Activated T-helper 9 cell treated with anti-CD3 and anti-CD28 coated beads, Interleukin-2, amount 50 U/mL, for 16 hours (primary cell): Measurements from ENCODE around the gene EPHB4.
A peak's percentile ranks its signal among the peaks of the same experiment; 100 is the strongest.
"Not testable (repeated sequence)": the region's sequence is repeated elsewhere in the genome, so short reads cannot be mapped to it uniquely, and the experiment has no call there.

Source experiments
- DNase-seq: peaks from one replicate; pipeline ENCODE4 v3.0.0-alpha.2; 2020; ENCODE audit warnings: low read depth

The EPHB4 gene

DNA sequence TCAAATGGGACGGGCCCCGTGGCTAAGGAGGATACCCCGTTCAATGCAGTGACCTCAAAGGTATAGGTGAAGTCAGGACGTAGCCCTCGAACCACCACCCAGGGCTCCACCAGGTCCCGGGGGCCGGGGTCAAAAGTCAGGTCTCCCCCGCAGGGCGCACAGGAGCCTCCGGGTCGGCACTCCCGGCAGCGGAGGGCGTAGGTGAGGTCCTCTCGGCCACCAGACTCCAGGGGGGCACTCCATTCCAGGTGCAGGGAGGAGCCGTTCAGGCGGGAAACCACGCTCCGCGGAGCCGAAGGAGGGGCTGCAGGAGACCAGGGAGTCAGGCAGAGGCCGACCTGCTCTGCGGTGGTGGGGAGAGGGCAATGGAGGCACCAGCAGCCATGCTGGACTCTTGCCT is 7.7 kb downstream of the EPHB4 start:
- no peak for DNase-seq

DNA sequence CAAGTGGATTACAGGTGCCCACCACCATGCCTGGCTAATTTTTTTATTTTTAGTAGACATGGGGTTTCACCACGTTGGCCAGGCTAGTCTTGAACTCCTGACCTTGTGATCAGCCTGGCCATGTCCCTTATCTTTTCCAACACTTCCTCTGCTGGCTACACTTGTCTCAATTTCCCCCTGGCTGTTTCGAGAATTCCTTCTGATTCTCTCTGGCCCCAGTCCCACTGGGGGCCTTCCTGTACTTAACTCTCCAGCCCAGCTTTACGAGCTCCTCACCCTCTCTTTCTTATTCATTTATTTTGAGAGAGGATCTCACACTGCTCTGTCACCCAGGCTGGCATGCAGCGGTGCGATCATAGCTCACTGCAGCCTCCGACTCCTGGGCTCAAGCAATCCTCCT is 8.5 kb downstream of the EPHB4 start:
- no peak for DNase-seq

DNA sequence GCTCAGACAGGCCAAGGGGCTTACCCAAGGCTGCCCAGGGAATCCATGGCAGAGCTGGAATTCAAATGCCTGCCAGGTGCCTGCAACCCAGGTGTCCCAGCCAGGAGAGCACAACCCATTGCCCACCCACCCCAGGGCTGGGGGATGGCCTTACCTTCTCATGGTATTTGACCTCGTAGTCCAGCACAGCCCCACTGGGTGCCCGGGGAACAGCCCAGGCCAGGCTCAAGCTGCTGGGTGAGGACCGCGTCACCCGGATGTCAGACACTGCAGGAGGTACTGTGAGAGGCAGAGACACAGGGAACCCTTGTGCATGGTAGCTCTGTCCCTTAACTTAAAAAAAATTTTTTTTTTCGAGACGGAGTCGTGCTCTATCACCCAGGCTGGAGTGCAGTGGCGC is 9.0 kb downstream of the EPHB4 start:
- DNase-seq = no peak

DNA sequence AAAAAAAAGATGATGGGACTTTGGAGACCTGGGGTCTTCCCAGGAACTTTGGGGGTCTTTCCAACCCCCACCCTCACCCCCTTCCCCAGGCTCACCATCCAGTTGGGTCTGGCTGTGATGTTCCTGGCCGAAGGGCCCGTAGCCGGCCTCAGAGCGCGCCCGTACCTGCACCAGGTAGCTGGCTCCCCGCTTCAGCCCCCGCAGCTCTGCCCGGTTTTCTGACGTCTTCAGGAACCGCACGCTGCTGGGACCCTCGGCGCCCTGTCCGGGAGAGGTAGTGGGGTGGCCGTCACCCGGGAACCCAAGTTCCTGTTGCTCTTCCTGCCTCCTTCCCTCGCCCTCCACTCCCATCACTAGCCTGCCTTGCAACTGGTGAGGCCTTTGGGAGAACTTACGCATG is 10.2 kb downstream of the EPHB4 start:
- no peak for DNase-seq

DNA sequence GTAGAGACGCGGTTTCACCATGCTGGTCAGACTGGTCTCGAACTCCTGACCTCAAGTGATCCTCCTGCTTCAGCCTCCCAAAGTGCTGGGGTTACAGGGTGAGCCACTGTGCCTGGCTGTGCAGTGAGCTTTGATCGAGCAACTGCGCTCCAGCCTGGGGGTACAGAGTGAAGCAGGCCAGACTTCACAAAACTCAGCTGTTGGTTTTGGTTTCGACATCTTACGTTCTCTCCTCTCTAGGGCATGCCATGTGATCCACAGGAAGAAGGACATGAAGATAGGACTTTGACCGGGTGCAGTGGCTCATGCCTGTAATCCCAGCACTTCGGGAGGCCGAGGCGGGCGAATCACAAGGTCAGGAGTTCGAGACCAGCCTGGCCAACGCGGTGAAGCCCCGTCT is 10.8 kb downstream of the EPHB4 start:
- DNase-seq = not testable (repeated sequence)

DNA sequence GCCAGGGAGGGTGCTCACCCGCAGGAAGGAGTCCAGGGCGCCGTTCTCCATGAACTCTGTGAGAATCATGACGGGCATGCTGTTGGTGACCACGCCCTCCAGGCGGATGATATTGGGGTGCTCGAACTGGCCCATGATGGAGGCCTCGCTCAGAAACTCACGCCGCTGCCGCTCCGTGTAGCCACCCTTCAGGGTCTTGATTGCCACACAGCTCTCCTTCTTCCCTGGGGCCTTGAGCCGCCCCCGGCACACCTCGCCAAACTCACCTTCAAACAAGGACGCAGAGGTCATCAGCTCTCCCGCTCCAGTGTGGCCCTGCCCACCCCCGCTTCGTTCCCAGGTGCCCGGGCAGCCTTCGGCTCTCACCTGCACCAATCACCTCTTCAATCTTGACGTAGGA is 14.6 kb downstream of the EPHB4 start:
- no peak for DNase-seq

DNA sequence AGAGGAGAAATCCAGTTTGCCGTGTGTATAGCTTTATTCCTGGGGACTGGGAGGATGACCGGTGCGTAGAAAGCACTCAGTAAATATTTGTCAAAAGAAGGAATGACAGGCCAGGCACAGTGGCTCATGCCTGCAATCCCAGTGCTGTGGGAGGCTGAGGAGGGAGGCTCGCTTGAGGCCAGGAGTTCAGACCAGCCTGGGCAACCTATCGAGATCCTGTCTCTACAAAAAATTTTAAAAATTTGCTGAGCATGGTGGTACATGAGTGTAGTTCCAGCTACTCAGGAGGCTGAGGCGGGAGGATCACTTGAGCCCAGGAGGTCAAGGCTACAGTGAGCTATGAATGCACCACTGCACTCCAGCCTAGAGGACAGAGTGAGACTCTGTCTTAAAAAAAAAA is 15.8 kb downstream of the EPHB4 start:
- no peak for DNase-seq

DNA sequence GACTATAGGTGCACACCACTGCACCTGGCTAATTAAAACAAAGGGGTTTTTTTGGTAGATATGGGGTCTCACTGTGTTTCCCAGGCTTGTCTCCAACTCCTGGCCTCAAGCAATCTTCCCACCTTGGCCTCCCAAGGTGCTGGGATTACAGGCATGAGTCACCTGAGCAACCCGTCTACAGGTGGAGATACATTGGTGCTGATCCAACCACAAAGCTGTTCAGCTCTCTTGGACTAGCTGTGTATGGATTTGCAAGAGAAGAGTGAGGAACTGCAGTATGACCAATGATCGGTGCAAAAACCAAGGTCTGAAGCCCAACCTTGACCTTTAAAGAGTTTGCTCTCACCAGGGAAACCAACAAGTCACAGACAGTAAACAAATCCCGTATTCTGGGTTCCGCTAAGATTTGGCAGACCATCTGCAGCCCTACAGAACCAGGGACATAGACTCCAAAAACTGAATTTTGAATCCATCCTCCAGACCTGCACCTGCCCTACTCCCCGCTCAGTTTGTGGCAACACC is 18.9 kb downstream of the EPHB4 start:
- DNase-seq = no peak

DNA sequence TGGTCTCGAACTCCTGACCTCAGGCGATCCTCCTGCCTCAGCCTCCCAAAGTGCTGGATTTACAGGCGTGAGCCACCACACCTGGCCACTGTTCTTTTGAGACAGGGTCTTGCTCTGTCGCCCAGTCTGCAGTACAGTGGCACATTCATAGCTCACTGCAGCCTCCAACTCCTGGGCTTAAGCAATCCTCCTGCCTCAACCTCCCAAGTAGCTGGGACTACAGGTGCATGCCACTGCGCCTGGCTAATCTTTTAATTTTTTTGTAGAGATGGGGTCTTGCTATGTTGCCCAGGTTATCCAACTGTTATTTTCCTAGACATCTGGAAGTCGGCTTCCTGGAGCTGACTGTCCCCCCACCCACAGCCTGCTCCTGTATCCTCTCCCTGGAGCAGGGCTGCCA is 20.4 kb downstream of the EPHB4 start:
- DNase-seq = not testable (repeated sequence)

DNA sequence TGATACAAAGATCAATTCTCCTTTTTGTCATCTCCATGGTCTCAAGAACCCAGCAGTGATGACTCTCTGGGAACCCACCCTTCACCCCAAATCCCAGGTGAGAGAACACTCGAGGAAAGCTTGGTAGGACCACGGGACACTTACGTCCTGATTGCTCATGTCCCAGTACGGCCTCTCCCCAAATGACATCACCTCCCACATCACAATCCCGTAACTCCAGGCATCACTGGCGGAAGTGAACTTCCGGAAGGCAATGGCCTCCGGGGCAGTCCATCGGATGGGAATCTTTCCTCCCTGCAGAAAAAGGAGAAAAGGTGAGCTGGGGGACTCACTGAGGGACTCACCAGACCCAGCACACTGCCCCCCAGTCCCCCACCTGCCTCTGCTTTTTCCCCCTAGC is 21.0 kb downstream of the EPHB4 start:
- DNase-seq = no peak

DNA sequence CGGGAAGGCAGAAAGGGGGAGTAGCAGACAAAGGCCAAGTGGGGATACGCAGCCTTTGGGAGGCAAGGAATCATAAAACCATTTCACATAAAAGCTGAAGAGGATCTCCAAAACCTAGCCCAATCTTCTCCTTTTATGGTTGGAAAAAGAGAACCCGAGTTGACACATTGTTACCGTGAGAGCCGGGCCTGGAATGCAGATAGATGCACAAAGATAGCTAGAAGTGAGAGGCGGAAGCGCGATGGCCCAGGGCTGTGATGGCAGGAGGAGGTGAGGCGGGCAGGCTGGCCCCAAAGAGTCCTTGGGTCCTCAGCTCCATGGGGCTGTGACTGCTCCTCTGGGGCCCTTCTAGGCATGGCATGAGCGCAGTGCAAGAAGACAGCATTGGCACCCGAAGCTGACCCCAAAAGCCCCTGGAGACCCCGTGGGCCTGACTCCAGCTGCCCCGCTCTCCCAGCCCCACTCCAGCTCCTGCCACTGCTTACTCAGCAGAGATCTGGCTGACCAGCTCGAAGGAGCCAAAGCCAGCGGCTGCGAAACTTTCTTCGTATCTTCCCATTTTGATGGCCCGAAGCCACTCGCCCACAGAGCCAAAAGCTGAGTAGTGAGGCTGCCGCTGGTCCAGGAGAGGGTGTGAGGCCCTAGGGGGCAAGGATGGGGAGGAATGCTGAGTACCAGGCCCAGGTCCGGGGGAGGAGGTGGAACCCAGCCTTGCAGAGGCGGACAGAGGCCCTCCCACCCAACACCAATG is 22.5 kb downstream of the EPHB4 start:
- no peak for DNase-seq

DNA sequence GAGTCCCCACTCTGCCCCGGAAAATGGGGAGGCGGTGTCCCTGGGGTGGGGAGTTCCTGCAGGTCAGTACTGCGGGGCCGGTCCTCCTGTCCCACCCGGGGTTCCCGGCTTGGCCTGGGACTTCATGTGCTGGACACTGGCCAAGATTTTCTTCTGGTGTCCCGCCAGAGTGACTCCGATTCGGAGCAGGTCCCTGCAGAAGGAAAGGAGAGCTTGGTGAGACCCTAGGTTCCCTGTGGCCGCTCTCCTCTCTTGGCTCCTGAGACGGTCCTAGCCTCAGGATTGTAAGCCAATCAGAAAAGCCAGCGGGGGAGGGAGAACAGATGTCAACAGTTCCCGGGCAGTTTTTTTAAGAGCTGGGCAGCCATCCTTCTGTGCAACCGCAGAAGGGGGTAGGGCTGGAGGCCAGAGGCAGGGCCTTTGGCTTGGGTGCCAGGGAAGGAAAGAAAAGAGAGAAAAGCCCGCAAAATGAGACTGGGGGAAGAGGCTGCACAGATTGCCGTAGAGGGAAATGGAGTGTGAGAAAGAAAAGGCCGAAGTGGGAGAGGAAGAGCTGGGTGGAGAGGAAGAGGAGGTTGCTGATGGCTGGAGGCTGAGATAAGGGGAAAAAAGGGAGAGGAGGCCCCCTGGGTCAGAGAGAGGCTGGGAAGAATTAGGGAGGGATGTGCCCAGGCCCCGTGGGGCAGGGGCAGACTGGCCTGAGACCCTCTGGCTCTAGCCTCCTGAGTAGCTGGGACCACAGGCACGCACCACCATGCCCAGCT is 23.7 kb downstream of the EPHB4 start:
- DNase-seq = no peak

DNA sequence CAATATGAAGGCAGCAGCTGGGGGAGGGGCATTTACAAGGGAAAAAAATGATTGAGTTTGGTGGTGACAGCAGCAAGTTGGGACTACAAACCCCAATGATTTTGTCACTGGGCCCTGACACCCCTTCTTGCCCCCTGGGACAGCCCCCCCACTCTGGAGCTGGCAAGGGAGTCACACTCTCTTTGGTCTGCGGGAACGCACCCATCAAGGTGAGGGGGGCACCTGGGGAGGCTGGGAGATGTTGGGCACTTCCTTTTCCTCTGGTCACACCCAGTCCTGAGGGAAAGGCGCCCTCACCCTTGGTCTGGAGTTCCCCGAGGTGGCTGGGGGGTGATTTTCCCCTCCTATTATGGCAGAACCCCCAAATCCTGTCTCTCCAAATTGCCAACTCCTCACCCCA is 24.4 kb downstream of the EPHB4 start:
- DNase-seq = no peak

DNA sequence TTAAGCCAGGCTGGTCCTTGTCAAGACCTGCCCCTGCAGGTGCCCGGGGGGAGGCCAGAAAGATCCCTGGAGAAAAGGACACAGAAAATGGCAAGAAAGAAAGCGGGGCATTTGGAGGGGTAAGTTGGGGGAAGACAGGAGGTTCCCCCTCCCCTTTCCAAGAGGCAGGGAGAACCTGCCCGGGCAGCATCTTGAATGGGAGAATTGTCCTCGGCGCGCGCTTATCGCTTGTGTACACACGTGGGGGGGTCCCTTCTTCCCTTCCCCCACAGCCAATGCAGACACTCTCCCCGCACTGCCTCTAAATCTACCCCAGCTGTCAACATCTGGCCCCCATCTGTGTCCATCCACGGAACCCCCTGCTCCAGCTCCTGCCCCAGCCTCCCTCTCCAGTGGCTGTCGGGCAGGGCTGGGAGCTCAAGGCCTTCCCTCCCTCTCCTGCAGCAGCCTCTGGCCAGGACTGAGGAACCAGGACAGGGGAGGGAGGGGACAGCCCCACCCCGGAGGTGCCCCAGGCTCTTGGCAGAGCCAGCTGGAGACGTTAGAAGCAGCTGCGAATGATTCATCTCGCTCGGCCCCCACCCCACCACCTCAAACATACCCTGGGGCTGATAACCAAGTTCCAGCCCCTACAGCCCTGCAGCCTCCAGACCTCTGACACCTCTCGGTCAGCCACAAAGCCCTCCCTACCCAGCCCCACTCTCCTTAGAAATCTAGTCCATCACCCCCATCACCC is 25.3 kb downstream of the EPHB4 start:
- no peak for DNase-seq

DNA sequence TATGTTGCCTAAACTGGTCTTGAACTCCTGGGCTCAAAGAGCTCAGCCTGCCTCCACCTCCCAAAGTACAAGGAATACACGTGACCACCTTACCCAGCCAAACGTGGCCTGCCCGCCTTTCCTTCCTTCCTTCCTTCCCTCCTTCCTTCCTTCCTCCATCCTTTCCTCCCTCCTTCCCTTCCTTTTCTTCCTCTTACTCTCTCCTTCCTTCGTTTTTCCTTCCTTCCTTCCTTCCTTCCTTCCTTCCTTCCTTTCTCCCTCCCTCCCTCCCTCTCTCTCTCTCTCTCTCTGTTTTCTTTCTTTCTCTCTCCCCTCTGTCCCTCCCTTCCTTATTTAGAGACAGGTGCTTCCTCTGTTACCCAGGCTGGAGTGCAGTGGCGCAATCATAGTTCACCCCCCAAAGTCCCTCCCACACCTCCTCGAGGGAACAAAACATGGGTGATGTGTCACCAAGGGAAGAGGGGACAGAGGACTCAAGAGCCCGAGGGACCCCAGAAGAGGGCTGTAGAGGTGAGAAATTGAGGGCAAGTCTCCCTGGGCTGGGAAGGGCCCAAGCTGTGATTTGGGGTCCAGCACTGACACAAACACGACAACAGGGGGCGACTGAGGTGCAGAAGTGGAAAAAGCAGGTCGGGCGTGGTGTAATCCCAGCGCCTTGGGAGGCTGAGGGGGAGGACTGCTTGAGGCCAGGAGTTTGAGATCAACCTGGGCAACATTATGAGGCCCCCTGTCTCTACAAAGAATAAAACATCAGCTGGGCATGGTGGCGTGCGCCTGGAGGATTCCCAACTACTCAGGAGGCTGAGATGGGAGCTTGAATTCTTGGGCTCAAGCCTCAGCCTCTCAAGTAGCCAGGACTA is 28.1 kb downstream of the EPHB4 start:
- peak; percentile 8 for DNase-seq

DNA sequence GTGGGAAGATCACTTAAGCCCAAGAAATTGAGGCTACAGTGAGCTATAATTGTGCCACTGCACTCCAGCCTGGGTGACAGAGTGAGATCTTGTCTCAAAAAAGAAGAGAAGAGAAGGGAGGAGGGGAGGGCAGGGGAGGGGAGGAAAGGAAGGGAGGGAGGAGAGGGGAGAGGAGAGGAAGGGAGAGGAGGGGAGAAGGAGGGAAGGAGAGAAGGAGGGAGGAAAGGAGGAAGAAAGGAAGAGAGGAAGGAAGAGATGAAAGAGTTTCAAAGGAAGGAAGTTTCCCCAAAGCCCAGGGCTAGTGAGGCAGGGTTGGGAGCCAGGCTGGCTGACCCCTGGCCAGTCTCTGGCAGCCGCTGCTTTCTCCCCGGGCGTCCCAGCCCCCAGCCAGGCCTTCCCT is 32.6 kb downstream of the EPHB4 start:
- no peak for DNase-seq

DNA sequence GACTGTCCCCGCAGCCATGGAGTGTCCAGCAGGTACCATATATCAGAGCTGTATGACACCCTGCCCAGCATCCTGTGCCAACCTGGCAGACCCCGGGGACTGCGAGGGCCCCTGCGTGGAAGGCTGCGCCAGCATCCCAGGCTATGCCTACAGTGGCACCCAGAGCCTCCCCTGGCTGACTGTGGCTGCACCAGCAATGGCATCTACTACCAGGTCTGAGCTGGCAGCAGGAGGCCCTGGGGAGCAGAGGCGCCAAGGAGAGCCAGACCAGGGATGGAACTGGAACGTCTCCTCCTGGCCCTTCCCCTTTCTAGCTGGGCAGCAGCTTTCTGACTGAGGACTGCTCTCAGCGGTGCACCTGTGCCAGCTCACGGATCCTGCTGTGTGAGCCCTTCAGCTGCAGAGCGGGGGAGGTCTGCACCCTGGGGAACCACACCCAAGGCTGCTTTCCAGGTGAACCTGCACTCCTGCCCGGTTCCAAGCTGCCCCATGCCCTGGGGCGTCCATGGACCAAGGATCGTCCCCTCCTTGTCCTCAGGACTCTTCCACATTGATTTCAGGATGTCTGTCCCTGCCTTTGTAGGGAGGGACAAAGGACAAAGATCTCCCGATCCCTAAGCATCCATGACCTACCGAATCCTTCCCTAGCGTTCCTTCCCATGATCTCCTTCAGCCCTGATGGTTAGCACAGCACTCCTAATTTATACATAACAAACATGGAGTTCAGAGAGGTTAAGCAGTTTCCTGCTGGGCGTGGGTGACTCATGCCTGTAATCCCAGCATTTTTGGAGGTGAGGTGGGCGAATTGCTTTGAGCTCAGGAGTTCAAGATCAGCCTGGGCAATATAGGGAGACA is 33.3 kb downstream of the EPHB4 start:
- DNase-seq = no peak

DNA sequence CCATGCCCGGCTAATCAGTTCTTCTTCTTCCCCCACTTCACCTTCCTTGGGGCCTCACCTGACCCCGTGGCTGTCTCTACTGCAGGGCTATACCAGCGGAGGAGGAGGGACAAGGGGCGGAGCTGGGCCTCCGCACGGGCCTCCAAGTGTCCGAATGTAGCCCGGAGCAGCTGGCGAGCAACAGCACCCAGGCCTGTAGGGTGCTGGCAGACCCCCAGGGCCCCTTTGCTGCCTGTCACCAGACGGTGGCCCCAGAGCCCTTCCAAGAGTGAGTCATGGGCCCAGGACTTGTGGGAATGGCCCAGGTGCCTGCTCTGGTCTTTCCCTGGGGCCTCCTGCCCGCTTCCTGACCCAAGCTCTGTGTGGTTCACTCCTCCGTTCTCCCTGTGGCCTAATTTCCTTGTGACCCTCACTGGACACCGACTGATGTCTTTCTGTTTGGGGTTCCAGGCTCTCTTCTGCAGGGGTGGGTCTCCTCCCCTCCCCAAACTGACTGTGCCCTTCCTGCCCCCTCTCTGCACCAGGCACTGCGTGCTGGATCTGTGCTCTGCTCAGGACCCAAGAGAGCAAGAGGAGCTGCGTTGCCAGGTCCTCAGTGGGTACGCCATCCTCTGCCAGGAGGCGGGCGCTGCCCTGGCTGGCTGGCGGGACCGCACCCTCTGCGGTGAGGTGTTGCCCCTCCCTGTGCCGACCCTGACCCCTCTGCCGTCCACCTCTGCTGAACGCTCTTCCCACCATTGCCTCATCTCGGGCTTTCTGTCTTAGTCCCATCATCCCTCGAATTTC is 35.2 kb downstream of the EPHB4 start:
- DNase-seq = no peak

DNA sequence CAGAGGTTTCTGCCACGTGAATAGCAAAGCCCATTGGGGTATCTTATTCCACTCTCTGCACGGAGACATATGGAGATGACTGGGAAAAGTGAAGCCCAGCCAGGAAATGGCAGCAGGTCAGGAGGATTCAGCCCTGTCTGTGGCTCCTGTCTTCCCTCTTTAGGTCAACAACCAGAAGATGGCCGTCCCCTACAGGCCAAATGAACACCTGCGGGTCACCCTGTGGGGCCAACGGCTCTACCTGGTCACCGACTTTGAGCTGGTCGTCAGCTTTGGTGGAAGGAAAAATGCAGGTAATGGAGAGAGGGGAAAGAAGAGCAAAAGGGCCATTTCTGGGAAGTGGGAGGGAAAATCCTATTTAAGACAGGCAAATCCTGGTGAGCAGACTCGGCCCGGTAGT is 38.3 kb downstream of the EPHB4 start:
- DNase-seq = no peak

DNA sequence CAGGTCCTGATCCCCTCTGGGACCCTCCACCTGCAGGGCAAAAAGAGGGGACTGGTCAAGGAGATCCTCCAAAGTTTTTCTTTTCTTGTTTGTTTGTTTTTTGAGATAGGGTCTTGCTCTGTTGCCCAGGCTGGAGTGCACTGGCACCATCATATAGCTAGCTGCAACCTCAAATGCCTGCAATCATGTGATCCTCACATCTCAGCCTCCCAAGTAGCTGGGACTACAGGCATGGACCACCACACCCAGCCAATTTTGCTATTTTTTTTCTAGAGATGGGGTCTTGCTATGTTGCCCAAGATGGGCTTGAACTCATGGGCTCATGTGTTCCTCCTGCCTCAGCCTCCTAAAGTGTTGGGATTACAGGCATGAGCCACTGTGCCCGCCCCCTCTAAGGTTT is 41.0 kb downstream of the EPHB4 start:
- no peak for DNase-seq
